Neutrophil (primary cell): Measurements from ENCODE around the gene AJUBA.

ENCODE experiments used
- H3K27ac ChIP-seq: fragments of 200-600 bp; sonication (generic); 2 replicates; pipeline ENCODE4 v1.5.1; 2016; ENCODE audit warnings: mild to moderate bottlenecking, moderate library complexity
- H3K27me3 ChIP-seq: fragments of 200-600 bp; sonication (generic); 2 replicates; pipeline ENCODE4 v1.6.0; 2016; ENCODE audit warnings: mild to moderate bottlenecking
- H3K36me3 ChIP-seq: fragments of 200-600 bp; sonication (generic); 2 replicates; pipeline ENCODE4 v1.5.1; 2017
- H3K4me1 ChIP-seq, 2 experiments: fragments of 200-600 bp in 1 of 2; sonication (generic) in 1 of 2; 1 replicate in 1 of 2; 2 replicates in 1 of 2; pipeline versions ENCODE4 v1.5.1 to v1.6.1; 2013 to 2016; ENCODE audit warnings: low read depth in 1 of 2, low read length in 1 of 2, mild to moderate bottlenecking in 1 of 2, moderate library complexity in 1 of 2; ENCODE audit not compliant: control insufficient read depth in 1 of 2, insufficient read depth in 1 of 2
- H3K4me3 ChIP-seq, 2 experiments: fragments of 200-600 bp in 1 of 2; sonication (generic) in 1 of 2; 1 replicate in 1 of 2; 2 replicates in 1 of 2; pipeline ENCODE4 v1.5.1; 2013 to 2016; ENCODE audit warnings: low read depth in 1 of 2, low read length in 1 of 2, mild to moderate bottlenecking in 1 of 2, moderate library complexity in 1 of 2
- H3K9me3 ChIP-seq: fragments of 200-600 bp; sonication (generic); 2 replicates; pipeline ENCODE4 v1.5.1; 2016
- TF ChIP-seq, protein P1 (sequence below): fragments of 200-600 bp; sonication (generic); IDR thresholded peaks from 2 replicates; pipeline ENCODE4 v1.5.1; 2016; ENCODE audit warnings: antibody characterized with exemption

The AJUBA gene

GRCh38 chr14:22987291-22987690, 4.9 kb upstream of the AJUBA start:
- H3K4me1 ChIP-seq: peaks cover 10 to 14% of the 10 kb centered on the region in 2 experiments
- no peak overlapping the region for H3K27ac ChIP-seq
- H3K4me3 ChIP-seq: no peak overlapping the region
- TF ChIP-seq, protein P1, sequence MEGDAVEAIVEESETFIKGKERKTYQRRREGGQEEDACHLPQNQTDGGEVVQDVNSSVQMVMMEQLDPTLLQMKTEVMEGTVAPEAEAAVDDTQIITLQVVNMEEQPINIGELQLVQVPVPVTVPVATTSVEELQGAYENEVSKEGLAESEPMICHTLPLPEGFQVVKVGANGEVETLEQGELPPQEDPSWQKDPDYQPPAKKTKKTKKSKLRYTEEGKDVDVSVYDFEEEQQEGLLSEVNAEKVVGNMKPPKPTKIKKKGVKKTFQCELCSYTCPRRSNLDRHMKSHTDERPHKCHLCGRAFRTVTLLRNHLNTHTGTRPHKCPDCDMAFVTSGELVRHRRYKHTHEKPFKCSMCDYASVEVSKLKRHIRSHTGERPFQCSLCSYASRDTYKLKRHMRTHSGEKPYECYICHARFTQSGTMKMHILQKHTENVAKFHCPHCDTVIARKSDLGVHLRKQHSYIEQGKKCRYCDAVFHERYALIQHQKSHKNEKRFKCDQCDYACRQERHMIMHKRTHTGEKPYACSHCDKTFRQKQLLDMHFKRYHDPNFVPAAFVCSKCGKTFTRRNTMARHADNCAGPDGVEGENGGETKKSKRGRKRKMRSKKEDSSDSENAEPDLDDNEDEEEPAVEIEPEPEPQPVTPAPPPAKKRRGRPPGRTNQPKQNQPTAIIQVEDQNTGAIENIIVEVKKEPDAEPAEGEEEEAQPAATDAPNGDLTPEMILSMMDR: no peak
- H3K27me3 ChIP-seq: peaks cover 11% of the 10 kb centered on the region
- peaks cover 38% of the 10 kb centered on the region for H3K36me3 ChIP-seq
- no peaks in the 10 kb centered on the region for H3K9me3 ChIP-seq

- Histone ChIP-seq H3K4me1 (peaks cover 16 to 21% of the 10 kb centered on the region in 2 experiments), H3K27ac (no peak overlapping the region), H3K4me3 (no peak overlapping the region), H3K36me3 (peaks cover 35% of the 10 kb centered on the region), H3K9me3 (no peaks in the 10 kb centered on the region), H3K27me3 (peaks cover 18% of the 10 kb centered on the region)
- TF ChIP-seq, protein P1: peak; percentile 89
Measured at GRCh38 chr14:22986508-22987054, 4.2 kb upstream of the AJUBA start.

GRCh38 chr14:22985894-22986507, 3.6 kb upstream of the AJUBA start:
- Histone ChIP-seq H3K4me1 (peaks cover 22 to 27% of the 10 kb centered on the region in 2 experiments), H3K9me3 (no peaks in the 10 kb centered on the region), H3K27ac (no peak overlapping the region), H3K36me3 (peaks cover 29% of the 10 kb centered on the region), H3K27me3 (peaks cover 24% of the 10 kb centered on the region), H3K4me3 (no peak overlapping the region)
- TF ChIP-seq, protein P1: no peak

DNA sequence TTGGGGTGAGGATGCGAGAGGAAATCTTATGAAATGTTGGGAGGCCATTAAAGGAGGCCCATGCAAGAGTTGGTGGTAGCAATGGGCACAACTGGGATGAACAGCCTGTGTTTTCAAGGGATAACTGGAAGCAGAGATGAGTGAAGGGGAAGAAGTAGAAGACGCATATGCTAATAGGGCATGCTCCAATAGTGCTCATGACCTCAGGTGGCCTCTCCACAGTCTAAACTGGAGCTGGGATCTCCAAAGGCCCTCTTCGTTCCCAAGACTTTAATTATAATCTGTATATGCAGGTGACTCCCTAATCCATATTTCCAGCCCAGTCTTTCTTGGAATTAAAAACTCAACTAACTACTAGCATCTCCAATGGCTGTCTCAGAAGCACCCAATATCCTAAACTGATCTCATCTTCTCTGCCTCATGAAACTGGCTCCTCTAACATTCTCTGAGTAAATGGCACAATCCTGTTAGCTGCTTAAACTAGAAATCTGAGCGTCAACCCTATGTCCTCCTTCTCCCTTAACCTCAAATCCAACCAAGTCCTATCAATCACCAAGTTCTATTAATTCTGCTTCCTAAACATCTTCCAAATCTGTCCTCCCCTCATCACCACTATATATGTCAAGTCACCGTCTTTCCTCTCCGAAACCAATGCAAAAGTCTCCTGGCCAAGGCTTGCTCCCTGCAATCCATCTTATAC, 2.8 kb upstream of the AJUBA start:
- Histone ChIP-seq H3K4me1 (peaks cover 27 to 35% of the 10 kb centered on the region in 2 experiments), H3K9me3 (no peaks in the 10 kb centered on the region), H3K36me3 (peaks cover 29% of the 10 kb centered on the region), H3K27me3 (peaks cover 33% of the 10 kb centered on the region), H3K4me3 (no peak overlapping the region), H3K27ac (no peak overlapping the region)
- TF ChIP-seq, protein P1: no peak

- Histone ChIP-seq H3K27ac (no peak overlapping the region), H3K4me3 (peak overlapping the region; percentile 65 to 78), H3K27me3 (peaks cover 64% of the 10 kb centered on the region), H3K4me1 (peaks cover 27 to 36% of the 10 kb centered on the region in 2 experiments), H3K36me3 (peaks cover 2% of the 10 kb centered on the region), H3K9me3 (no peaks in the 10 kb centered on the region)
- TF ChIP-seq, protein P1: no peak
Measured at GRCh38 chr14:22981876-22982476, 375 bp downstream of the AJUBA start.
